Vagina (tissue), 2 donors: ENCODE results near the gene TIGIT.

ENCODE experiments used
- POLR2A ChIP-seq, 2 donors: fragments of 450-650 bp; IDR thresholded peaks; one replicate each; pipeline ENCODE4 v1.6.1; 2017; ENCODE audit warnings: antibody characterized with exemption in 2 of 2, mild to moderate bottlenecking in 2 of 2, moderate library complexity in 2 of 2
- TF ChIP-seq, protein P1 (sequence below), 3 experiments: fragments of 450-650 bp in 2 of 3; fragments of 200-600 bp in 1 of 3; sonication (generic) in 1 of 3; IDR thresholded peaks; one replicate each; pipeline ENCODE4 v1.5.1; 2017 to 2019; ENCODE audit warnings: antibody characterized with exemption in 3 of 3, mild to moderate bottlenecking in 2 of 3, moderate library complexity in 2 of 3

DNA sequence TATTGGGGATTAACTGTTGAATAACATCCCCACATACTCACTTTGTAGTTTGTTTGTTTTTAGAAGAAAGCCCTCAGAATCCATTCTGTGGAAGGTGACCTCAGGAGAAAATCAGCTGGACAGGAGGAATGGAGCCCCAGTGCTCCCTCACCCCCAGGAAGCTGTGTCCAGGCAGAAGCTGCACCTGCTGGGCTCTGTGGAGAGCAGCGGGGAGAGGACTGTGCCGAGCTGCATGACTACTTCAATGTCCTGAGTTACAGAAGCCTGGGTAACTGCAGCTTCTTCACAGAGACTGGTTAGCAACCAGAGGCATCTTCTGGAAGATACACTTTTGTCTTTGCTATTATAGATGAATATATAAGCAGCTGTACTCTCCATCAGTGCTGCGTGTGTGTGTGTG is 14.0 kb downstream of the TIGIT start:
- no peak for TF ChIP-seq POLR2A (IDR thresholded peaks at IDR 0.05)
- TF ChIP-seq, protein P1, sequence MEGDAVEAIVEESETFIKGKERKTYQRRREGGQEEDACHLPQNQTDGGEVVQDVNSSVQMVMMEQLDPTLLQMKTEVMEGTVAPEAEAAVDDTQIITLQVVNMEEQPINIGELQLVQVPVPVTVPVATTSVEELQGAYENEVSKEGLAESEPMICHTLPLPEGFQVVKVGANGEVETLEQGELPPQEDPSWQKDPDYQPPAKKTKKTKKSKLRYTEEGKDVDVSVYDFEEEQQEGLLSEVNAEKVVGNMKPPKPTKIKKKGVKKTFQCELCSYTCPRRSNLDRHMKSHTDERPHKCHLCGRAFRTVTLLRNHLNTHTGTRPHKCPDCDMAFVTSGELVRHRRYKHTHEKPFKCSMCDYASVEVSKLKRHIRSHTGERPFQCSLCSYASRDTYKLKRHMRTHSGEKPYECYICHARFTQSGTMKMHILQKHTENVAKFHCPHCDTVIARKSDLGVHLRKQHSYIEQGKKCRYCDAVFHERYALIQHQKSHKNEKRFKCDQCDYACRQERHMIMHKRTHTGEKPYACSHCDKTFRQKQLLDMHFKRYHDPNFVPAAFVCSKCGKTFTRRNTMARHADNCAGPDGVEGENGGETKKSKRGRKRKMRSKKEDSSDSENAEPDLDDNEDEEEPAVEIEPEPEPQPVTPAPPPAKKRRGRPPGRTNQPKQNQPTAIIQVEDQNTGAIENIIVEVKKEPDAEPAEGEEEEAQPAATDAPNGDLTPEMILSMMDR (IDR thresholded peaks at IDR 0.05) = no peak
